ENCODE results near the gene JMJD6.
"Not testable (repeated sequence)": the region's sequence is repeated elsewhere in the genome, so short reads cannot be mapped to it uniquely, and the experiment has no call there.

JMJD6 gene

DNA sequence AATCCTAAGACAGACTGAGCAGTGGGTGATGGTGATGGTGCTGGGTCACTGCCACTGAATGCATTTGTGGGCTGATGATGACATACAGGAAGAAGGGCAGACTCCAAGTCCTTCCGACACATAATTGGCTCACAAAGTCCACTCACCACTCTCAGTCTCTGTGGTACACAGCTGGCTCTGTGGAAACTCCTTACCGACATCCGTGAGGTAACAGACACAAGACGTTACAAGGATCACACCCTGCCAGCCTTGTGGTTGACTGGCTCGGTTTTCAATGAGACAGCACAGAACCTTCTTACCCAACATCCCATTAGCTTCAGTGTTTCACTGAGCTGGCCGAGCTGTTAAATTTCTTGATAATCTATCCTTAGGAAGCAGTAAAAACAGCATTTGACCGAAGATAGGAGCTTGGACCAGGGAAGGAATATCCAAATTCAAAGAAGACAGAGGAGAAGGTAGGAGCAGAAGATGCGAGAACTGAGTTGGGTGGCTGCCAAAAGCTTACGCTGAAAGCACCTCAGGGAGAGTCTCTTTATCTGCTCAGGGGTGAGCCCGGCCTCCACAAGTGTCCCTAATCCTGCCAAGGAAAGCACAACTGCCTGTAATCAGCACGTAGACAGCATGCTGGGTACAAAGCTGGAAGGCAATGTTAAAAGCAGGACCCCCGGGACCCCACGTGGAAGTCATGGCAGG lies 10.1 kb downstream of the JMJD6 start:
- peak; percentile 89 for DNase-seq

DNA sequence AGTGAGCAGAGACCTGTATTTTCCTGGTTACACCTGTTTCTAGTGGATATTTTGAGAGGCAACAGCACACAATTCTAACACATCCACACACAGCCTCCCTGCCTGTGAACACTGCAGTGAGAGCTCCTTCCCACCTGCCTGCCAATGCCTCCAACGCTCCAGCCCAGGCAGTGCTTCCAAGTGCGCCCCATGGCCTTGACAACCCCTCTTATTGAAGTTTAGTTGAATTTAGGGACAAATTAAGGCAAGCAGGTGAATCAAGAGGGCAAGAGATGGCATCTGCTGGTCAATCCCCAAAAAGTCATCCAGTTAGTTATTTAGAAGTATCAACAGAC lies 10.9 kb downstream of the JMJD6 start:
- DNase-seq, result no peak

DNA sequence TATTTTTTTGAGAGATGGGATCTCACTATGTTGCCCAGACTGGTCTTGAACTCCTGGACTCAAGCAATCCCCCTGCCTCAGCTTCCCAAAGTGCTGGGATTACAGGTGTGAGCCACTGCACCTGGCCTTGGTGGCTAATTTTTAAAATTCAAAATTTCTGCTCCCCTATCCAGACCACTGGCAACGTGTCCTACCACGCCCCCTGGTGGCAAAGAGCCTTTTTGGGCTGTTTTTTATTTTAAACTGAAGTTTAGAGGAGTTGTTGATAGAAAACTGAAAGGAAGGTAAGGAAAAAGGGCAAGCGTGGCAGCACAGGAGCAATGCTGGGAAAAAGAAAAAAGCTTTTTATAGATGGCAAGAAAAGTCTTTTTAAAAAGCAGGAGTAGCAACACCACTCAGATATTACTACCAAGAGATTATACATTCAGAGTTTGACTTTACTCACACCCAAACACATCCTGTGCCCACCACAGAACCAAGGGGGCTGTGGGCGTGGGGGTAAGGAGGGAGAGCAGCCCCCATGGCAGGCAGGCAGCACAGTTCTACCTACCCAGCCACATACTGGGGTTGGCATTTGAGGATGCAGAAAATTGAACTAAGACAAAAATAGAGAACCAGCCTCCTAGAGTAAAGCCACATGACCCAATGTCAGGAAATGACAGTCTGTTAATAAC lies 11.4 kb downstream of the JMJD6 start:
- peak; percentile 60 for DNase-seq

DNA sequence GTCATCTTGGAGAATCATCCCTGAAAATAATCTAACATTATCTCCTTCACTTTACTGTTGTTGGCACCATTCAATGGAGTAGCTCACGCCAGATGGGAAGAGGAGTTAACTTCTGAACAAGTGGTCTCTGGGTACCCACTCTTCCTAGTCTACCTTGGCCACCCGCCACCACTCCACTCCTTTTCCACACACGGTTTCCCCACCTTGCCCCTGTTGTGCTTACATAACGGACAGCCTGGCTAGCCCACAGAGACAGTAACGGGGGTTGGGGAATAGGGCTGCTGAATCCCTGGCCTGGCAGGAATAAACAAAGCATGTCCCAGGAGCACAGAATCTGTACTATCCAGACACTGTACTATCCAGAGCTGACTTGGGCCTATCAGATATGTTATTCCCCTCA lies 12.1 kb downstream of the JMJD6 start:
- DNase-seq, result no peak

DNA sequence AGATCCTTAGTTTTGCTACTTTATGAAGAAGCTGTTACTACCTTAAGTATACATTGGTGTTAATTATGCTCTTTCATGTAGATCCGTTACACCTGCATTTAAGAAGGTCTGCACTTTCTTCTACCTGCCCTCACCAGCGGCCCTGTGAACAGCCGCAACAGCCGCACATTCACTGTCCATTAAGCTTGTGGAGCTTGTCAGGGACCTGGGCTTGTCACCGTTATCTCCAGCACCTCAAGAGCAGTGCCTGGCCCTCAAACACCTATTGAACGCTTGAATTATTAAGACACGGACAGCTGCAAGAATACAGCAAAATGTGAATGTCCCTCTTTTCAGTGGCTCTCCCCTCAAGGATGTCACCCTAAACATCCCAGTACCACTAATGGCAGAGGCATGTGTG lies 12.6 kb downstream of the JMJD6 start:
- DNase-seq, result no peak

DNA sequence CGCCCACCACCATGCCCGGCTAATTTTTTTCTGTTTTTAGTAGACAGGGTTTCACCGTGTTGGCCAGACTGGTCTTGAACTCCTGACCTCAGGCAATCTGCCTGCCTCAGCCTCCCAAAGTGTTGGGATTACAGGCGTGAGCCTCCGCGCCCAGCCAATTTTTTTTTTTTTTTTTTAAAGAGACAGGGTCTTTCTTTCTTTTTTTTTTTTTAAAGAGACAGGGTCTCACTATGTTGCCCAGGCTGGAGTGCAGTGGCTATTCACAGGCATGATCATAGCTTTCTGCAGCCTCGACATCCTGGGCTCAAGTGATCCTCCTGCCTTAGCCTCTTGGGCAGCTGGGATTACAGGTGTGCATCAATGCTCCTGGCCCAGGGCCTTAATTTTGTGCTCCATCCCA lies 14.1 kb downstream of the JMJD6 start:
- not testable (repeated sequence) for DNase-seq

DNA sequence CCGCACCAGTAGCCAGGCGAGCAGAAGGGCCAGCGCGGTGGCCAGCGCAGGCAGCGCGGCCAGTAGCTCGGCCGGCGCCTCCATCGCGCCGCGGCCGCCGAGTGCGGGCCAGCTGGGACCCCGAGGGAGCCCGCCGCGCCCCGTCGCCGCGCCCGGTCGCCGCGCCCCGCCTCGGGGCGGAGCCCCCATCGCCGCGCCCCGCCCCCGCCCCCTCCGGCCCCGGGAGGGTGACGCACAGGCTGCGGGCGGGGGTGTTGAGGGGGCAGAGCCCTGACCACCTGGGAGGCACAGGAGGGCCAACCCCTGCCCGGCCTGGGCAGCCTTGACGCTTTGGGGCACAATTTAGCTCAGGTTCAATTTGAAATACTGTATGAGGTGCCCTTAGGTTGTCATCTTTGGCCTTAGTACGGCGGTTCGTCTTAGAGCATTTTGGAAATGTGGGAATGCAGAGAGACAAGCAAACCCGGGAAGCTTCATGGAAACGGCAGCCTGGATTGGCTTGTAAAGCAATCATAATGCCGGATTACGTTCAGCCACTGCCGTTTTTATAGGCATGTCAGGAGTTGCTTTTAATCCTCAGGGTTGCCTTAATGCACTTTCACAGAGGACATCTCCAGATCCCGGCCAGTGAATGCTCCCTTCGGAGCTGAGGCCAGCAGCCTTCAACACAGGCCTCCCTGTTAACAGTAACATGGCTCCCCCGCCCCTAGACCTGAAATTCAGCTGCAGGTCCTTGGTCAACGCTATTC lies 15.4 kb downstream of the JMJD6 start, which contains the start of gene MXRA7:
Gene MXRA7 (minus strand): TSS at position 103 of the 749 bp plus-strand sequence. CDS start 19 bp downstream, at position 84.
- peak; percentile 63 for DNase-seq

DNA sequence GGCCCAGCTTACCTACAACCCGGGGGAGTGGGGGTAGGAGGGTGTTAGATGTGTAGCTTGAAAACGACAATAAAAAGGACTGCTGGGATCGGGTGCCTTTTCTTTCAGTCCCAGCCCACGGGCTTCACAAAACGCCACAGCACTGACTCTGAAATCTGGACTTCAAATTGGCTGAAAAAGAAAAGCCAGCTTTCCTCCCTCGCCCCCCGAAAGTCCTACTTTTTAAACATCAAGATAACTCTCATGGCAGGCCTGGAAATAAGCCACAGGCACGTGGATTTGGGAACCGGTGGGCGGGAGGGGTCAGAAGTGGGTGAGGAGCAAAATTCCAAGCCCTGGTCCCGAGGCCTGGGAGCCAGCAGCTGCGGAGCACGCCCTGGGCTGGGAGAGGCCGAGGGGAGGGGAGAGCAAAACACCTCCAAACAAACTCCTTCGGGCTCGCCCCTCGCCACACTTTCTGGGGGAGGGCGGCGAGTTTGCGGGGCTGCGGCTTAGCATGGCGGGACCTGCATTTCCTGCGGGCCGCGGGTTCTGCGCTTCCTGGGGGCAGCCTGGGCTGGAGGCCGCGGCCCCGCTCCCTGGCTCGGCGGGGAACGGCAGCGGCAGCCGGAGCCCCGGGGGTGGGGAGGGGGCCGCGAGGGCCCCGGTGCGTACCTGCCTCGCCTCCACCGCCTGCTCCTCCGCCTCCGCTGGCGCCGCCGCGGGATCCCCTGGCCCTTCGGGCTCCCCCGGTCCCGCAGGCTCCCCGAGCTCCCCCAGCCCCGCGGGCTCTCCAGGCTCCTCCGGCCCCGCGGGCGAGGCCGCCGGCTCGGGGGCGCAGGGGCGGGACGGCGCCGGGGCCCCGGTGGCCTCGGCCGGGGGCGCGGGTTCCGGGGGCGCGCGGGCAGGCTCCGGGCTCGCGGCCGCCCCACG lies 16.2 kb downstream of the JMJD6 start:
- not testable (repeated sequence) for DNase-seq

DNA sequence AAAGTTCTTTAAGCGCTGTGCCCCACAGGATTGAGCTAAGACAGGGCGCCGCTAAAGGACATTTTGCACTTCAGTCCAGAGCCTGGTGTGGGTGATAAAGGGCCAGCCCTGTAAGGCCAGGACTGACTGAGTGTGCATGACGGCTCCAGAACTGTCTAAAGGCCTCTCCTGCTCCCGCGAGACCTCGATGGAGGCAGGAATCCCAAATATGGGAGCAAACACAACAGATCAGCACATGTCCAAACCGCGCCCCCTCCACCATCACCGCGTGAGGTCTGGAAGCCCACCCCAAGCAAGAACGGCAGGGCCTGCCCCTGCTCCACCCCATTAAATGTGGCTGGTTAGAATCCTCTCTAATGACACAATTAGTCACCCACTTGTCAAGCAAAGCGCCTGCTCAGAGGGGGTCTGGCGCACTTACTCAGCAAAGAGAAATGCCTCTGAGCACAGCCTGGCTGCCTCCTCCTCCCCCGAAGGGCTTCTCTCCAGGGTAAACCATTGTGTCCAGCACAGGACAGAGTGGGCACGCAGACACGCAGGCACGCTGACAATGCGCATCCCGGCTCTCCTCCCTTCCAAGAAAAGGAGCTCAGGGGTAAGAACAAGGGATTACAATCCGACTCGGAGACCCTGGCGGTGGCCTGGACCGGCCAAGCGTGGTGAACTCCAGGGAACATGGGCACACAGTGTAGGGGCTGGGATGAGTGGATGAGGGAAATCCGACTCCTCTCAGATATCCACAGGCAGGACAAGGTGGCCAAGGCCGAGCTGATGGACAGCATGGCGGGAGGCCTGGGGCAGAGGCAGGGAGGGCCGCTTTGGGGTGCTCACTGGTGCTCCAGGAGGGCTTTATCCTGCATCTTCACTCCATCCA lies 17.1 kb downstream of the JMJD6 start:
- DNase-seq, result no peak

DNA sequence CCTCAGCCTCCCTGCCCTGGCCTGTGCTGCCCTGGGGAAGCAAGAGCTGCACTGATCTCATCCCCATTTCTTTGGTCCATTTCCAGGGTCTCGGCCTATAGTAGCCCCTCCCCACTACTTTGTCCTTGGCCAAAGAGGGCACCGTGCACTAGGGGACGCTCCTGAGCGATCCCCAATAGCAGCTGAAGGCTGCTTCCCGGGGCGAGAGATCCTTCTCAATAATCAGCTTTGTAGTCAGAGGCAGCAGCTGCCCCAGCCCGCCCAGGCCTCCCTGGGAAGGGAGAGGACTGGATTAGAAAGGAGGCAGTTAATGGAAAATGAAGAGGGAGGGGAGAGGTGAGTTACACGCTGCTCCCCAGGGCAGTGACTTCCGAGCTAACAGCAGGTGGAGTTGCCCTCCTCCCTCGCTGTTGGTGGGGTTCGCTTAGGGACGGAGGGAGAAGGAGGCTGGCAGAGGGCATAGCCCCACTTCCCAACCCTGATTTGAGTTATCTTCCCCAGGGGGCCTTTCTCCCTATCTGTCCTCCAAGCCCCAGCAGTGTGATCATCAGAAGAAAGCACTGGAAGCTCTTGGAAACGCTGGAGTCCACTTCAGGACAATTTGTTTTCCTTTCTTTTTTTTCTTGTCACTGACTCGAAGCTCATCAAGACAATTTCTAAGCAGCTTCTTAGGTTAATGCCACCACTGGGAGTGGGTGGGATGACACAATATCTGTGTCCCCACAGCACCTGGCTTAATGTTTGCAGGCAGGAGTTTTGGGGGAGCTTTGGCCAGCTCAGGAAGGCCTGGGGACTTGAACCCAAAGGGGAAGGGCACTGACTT lies 18.2 kb downstream of the JMJD6 start:
- DNase-seq, result no peak

DNA sequence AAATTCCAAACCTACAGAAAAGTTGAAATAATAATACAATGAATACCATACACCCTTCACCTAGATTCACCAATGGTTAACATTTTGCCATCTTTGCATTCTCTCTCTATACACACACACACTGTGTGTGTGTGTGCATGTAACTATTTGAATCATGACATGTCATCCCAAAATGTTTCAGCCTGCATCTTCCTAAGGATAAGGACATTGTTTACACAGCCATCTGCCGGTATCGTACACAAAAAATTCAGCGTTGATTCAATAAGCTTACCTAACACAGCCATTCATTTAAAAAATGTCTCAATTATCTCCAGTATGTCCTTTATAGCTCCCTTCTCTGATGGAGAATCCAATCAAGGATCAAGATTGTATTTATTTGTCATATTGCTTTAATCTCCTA lies 19.6 kb downstream of the JMJD6 start:
- DNase-seq, result no peak

DNA sequence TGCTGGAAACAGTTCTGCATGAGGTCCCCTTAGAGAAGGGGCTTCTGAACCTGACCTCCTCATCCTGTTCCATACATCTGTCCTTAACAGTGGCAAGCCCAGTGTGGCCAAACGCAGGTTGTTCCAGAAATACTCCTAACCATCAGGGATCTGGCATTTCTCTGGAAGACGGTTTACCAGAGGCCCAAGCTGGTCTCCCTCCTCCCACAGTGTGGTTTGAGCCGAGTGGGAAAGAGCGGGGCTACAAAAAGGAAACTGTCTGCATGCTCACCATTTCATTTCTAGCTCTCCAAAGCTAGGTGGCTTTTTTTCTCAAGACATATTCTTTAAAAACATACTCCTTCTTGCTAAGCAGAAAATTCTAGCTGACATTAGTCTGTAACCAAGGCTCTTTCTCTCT lies 21.6 kb downstream of the JMJD6 start:
- no peak for DNase-seq

DNA sequence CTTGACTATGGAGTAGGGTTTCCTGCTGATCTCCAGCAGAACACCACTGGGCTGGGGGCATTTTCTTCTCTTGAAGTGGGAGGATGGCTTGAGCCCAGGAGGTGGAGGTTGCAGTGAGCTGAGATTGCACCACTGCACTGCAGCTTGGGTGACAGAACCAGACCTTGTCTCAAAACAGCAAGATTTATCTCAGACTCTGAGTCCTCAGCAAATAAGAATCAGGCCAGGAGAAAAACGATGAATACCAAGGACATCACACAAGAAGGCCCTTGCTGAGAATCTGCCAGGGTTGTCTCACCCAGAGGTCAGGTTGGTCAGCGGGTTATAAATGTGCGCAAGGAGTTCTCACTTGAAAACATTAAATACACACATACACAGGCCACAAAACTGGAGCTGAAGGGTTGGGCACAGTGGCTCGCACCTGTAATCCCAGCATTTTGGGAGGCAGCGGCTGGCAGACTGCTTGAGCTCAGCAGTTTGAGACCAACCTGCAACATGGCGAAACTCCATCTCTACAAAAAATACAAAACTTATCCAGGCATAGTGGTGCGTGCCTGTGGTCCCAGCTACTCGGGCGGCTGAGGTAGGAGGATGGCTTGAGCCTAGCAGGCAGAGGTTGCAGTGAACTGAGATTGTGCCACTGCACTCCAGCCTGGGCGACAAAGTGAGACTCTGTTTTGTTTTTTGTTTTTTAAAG lies 23.3 kb downstream of the JMJD6 start:
- DNase-seq, result no peak

DNA sequence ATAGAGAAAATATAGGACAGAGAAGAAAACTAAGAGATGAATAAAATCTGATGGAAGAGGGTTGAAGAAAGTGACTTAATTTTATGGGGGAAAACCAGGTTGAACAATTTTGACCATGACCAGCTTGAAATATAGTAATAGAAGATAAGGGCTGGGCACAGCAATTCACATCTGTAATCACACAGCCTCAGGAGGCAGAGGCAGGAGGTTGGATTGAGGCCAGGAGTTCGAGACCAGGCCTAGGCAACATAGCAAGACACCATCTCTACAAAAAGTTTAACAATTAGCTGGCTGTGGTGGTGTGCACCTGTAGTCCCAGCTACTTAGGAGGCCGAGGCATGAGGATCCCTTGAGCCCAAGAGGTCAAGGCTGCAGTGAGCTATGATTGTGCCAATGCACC lies 24.3 kb downstream of the JMJD6 start:
- DNase-seq, result no peak

DNA sequence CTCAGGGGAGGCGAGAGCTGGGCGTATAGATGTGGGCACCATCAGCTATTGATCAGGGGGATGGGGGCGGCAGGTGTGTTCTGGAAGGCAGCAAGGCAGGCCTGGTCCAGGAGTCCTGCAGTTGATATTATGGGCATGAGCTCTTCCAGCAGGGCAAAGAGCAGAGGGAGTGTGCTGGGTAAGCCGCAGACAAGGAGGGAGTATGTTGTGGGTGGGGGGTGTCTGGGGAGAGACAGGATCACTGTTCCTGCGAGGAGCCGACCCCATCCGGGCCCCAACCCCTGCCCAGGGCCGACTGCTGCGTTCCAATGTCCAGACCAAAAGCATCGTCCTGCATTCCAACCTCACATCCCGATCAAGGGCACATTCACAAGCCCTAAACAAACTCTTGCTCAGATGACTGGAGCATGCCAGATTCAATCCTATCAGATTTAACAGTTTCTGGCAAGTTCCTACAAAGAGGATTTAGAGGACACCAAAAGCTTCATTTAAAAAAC lies 24.9 kb downstream of the JMJD6 start:
- no peak for DNase-seq

DNA sequence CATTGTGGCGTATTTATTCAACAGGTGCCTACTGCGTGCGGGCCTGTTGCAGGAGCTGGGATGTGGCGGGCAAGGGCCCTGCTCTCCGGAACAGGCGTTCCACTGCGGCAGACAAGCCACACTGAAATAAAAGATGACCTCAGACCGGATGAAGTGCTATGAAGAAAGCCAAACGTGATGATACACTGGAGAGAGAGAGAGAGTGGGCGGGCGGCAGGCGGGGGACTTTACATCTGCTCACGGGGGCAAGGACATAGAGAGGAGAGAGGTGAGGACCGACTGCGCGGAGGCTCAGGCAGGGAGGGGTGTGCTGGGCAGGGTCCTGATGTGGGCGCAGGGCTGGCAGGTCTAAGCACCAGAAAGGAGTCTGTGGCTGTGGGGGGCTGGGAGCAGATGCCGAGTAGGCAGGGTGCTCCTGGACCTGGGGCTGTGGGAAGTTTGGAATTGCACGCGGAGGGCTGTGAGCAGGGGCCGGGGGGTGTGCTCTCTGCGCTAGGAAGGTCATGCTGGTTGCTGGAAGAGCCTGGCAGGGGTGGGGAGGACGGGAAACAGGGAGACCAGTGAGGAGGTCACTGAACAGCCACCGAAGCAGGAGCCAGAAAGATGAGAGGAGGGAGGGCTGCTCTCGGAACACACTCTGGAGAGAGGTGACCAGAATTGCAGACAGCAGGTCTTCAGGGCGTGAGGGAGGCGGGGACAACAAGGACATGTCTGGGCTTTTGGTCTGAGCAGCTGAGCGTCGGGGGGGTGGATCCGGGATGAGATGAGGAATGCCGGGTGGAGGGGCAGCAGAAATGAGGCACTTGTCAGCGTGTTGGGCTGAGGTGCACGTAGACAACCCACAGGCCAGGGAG lies 25.6 kb downstream of the JMJD6 start:
- DNase-seq, result peak; percentile 21

DNA sequence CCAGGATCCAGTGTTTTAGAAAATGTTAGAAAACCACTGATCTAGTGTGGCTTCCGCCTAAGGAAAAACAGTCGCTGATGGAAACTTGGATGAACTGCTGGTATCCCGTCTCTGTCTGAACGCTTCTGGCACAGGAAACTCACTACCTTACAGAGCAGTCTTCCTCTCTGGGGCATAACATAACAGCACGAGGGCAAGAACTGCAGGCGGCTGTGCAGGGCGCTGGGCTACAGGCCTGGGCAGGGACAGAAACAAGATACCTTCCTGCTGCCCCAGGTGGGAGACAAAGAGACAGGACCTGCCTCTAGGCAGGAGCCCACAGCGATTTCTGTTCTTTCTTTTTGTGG lies 26.2 kb downstream of the JMJD6 start:
- DNase-seq, result no peak

DNA sequence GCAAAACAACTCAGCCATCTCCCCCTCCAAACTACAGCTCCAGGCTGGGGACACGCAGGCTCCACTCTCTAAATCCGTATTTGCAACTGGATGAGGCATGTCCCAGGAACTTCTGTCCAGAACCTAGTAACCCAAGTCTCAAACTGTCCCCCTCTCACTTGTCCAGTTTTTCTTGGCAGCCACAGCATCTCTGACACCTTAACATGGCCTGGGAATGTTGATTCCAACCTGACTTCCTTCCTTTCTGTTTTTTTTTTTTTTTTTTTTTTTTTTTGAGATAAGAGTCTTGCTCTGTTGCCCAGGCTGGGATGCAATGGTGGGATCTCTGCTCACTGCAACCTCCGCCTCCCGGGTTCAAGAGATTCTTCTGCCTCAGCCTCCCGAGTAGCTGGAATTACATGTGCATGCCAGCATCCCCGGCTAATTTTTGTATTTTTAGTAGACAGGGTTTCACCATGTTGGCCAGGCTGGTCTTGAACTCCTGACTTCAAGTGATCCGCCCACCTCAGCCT lies 27.9 kb downstream of the JMJD6 start:
- not testable (repeated sequence) for DNase-seq
